Activated CD4-positive, alpha-beta T cell treated with anti-CD3 and anti-CD28 coated beads, Interleukin-2, amount 50 U/mL, for 48 hours (primary cell): ENCODE data around the gene SLC6A7.

Experiments
- DNase-seq, 2 experiments: peaks; one replicate each; pipeline ENCODE4 v3.0.0-alpha.2; 2020

SLC6A7 gene

DNA sequence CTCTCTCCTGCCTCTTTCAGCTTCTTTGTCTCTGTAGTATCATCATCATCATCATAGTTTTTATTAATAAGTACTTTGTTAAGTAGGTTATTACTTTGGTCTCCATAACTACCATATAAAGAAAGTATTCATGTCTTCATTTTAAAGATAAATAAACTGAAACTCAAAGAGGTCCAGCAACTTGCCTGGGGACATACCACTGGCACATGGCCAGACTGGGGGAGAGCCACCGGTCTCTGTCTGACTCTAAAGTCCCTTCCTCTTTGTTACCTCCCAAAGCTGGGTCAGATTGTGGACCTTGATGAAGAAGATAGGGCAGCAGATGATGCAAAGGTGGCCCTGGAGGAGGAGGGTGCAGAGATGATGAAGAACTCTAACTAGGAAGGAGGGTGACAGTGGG is 14.8 kb upstream of the SLC6A7 start:
- DNase-seq: no peak

DNA sequence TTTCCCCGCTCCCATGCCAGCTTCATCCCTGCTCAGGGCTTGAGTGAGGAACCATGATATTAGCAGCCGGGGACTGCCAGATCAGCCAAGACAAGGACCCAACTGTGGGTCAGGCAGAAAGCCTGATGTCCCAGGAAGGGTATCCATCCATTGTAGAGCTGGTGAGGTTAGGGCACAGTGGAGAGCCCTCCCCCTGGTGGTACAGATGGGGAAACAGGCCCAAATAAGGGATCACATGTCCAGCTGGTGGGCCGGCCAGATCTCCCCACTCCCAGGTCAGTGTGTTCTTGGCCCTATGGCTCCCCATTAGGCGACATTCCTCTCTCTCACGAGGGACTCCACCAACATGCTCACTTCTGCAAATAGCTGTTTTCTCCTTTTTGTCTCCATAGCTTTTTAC is 14.3 kb upstream of the SLC6A7 start:
- no peak for DNase-seq

DNA sequence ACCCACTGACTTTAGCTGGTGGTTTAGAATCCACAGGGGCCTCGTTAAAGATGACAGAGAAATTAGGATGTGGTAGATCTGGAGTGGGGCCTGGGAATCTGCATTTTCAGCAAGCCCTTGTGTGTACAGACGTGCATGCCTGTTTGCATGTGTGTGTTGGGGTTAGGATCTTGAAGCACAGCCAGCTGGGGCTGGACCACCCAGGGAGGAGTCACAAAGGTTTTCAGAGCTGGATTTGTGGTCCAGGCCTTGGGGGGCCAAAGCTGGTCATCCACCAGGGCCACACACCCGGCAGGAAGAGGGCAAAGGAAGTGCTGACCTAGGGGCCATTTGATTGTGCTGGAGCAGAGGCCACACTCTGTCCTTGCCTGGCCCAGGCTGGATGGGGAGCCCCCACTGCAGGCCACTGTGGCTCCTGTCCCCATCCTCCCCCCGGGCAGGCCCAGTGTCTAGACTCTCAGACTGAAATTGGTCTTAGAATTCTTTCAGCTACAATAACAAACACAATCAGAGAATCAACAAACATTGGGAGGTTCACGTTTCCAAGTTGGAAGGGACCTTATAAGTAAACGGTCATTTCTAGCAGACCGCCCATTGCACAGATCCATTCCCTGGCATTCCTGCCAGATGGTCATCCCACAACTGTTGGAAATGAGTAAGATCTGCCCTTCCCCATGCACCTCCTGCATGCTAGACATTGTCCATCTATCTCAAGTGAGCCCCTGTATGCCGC is 13.0 kb upstream of the SLC6A7 start:
- DNase-seq: no peak

DNA sequence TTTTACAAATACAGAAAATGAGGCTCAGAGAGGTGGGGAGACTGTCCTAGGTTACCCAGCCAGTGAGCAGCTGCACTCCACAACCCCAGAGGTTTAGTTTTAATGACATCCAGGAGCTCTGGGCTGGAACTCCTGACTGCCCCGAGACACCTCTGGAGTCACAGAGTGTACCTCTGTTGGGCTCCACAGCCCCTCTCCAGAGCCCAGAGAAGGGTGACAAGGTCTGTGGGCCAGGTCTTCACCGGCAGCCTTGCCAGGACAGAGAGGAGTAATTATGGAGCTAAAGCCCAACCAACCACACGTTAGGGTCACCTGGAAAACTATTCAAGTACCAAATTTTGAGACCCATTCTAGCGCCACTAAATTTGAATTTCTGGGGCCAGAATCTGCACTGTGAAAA is 12.1 kb upstream of the SLC6A7 start:
- no peak for DNase-seq

DNA sequence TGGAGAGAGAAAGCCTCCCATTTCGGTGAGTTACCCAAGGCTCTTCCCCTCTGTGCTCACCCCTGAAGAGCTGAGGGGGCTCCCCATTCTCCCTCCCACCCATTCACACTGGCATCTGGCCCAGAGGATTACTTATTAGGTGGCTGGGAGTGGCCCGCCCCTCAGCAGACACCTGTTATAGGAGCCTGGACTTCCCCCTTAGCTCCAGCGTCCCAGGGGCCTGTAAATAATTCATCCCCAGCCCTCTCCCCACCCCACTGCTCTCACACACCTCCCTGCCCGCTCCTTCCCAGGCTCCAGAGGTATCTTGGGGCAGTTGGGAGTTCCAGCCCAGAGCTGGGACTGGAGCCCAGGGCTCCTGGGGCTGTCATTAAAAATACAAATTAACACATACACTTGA is 11.6 kb upstream of the SLC6A7 start:
- no peak for DNase-seq

DNA sequence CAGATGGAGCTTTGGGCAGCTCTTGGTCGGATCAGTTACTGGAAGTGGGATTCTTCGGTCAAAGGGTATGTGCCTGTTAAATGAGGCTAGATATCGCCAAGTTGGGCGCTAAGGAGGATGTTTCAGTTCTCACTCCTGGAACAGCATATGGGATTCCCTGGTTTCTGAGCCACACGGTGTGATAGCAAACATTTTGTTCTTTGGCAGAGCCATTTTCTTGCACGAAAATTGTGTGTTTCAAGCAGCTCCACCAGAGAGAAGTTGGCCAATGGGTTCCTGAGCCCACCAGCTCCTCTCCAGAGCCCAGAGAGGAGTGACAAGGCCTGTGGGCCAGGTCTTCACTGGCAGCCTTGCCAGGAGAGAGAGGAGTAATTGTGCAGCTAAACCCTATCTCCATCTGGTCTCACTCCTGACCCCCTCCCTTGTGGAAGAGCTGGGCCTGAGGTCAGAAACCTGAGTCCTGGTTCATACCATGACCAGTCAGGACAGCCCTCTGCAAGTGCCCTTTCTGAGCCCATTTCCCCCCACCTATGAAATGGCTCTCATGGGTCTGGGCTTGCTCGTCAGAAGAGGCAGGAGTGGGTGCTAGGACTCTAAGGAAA is 10.7 kb upstream of the SLC6A7 start:
- no peak for DNase-seq

DNA sequence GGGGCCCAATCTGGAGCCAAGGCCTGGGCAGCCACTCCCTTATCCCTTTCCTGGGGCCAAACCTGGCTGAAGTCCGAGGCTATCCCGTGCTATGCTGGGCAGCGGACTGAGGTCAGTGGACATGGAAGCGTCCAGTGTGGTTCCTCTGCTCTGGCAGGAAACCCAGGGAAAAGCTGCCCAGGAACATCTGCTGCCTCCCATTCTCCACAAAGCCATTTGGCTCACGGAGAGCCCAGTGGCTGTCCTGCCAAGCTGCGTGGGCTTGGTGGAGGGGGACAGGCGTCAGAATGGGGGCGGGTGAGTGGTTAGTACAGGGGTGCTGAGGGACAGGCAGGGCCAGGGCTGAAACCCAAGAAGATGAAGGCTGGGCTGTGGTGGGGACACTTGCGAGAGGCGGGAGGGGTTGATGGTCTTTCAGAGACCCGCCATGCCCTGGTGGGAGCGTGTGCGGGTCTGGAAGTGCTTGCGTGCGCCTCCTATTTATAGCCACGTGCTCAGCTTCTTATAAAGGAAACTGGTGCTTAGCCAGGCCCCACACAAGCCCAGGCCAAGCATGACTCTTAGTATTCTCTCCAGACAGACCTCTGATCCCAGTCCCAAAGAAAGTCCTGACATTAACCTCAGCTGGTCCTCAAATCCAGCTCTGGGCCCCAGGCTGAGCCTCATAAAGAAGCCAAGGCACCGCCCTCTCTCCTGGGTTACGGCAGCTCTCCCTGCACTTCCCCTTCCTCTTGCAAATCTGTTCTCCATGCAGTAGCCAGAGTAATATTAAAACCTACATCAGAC is 9.4 kb upstream of the SLC6A7 start:
- no peak for DNase-seq

DNA sequence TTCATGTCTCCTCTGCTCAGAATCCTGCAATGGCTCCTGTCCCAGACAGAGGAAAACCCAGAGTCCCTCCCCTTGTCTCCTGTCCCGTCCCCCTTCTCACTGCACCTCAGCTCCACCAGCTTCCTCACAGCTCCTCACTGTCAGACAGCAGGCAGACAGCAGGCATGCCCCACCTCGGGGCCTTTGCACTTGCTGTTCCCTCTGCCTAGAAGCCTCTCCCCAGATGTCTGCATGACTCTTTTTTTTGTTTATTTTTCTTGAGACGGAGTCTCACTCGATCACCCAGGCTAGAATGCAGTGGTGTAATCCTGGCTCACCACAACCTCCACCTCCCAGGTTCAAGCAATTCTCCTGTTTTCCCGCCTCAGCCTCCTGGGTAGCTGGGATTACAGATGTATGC is 8.8 kb upstream of the SLC6A7 start:
- DNase-seq: no peak

DNA sequence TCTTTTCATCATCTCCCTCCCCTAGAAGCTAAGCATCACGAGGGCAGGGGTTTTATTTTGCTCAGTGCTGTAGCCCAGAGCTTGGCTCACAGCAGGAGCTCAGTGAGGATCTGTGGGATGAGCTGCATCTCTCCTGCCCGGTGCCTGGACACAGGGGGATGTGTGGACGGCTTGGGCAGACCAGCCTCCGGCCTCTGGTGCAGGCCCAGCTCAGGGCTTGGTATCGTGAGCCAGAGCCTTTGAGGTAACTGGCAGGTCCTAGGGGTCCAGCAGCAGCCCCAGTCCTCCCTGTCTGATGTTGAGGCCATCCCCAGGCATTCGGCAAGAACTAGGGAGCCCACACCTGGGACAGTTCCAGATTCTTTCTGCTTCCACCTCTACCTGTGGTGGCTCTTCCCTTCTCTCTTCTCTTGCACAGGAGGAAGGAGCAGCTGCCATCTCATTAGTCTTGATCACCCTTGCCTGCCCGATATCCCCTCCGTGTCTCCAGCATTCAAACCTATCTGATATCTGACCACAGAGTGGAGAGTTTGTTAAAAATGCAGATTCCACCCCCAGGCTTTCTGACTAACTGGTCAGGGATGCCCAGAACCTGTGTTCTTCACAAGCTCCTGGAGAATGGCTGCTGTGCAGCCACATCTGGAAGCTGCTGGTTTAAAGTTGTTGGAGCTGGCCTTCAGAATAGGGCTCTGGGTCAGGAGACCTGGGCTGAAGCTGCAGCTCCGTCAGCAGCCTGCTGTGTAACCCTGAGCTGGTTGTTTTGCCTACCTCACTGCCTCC is 7.9 kb upstream of the SLC6A7 start:
- DNase-seq: no peak

DNA sequence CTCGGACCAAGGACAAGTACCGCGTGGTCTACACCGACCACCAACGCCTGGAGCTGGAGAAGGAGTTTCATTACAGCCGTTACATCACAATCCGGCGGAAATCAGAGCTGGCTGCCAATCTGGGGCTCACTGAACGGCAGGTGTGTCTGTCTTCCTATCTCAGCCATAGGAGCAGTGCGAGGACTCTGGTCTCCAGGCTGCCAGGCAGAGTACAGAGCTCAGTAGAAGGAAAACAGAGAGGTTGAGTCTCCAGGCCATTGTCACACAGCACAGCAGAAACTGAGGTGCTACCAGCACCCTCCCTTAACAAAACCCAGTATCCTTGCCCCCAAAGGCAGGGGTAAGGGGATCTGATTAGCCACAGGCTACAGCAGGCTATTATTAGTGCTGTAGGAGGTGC is 7.1 kb upstream of the SLC6A7 start:
- no peak for DNase-seq

DNA sequence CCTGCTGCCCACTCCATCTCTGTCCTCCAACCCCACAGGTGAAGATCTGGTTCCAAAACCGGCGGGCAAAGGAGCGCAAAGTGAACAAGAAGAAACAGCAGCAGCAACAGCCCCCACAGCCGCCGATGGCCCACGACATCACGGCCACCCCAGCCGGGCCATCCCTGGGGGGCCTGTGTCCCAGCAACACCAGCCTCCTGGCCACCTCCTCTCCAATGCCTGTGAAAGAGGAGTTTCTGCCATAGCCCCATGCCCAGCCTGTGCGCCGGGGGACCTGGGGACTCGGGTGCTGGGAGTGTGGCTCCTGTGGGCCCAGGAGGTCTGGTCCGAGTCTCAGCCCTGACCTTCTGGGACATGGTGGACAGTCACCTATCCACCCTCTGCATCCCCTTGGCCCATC is 6.4 kb upstream of the SLC6A7 start:
- no peak for DNase-seq

DNA sequence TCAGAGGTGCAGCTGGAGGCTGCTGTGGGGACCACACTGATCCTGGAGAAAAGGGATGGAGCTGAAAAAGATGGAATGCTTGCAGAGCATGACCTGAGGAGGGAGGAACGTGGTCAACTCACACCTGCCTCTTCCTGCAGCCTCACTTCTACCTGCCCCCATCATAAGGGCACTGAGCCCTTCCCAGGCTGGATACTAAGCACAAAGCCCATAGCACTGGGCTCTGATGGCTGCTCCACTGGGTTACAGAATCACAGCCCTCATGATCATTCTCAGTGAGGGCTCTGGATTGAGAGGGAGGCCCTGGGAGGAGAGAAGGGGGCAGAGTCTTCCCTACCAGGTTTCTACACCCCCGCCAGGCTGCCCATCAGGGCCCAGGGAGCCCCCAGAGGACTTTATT is 5.9 kb upstream of the SLC6A7 start:
- DNase-seq: no peak

DNA sequence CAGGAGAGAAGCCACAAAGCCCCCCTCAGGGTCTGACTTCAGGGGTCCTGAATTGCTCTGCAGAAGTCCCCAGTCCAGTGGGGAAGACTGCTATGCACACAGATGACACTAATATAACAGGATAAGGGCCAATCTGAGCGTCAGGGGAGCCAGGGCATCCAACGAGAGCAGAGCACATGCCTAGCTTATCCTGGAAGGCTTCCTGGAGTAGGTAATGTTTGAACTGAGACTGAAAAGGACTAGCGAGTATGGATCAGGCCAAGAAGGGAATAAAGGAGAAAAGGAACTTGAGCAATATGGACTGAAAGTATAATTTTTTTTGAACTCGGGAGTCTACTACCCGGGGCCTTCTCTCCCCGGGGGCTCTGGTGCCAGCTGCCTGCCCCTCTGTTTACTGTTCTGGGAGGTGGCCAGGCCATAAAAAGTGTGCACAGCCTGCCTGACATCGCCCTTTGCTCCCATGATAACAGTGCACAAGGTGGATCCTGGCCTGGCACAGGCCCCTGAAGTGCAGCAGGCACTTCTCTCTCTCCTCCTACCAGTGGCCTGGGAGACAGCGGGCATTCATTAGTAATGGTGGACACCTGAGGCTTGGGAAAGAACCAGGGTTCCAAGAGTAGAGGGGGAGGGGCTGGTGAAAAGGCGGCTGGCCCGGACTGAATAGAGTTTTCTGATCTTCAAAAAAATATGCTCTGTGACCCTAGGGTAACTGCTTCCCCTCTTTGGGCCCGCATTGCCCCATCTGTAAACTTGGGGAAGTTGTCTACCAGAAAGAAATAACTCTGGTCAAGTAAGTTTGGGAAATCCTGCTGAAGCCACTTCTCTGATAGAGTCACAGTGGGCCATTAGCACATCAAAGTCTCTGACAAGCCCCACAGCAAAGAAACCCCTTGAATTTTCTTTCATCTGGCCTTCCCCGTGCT is 4.6 kb upstream of the SLC6A7 start:
- DNase-seq: no peak

DNA sequence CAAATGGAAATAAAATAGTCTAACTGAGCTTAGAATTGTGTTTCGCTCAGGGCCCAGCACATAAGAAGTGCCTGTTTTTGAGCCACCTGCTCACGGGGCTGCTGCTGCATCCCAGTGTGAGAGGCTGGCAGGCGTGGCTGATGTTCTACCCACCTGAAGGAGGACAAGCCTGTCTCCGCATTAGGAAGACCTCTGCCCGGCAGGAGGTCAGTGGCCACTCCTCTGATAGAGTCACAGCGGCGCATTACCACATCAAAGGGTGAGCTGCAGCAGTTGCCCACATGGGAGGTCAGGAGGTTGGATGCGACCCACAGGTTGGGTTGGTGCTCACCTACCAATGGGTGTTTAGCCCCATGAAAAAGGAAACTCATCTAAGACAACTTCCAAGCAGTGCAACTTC is 3.7 kb upstream of the SLC6A7 start:
- no peak for DNase-seq

DNA sequence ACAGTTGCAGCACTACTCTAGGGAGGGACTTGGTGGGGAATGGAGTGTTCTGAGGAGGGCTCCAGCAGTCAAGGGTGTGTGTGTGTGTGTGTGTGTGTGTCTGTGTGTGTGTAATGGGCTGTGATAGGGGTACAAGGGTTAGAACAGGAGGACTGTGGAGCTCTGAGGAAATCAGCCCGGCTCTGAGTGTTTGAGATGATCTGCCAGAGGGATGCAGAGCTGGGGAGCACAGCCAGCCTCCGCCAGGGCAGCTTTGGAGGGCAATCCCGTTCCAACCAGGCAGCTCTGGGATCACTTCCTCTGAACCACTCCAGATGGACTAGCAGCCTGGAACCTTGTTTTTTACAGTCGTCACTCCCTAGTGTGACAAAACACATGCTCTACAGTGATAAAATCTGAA is 3.0 kb upstream of the SLC6A7 start:
- DNase-seq: no peak

DNA sequence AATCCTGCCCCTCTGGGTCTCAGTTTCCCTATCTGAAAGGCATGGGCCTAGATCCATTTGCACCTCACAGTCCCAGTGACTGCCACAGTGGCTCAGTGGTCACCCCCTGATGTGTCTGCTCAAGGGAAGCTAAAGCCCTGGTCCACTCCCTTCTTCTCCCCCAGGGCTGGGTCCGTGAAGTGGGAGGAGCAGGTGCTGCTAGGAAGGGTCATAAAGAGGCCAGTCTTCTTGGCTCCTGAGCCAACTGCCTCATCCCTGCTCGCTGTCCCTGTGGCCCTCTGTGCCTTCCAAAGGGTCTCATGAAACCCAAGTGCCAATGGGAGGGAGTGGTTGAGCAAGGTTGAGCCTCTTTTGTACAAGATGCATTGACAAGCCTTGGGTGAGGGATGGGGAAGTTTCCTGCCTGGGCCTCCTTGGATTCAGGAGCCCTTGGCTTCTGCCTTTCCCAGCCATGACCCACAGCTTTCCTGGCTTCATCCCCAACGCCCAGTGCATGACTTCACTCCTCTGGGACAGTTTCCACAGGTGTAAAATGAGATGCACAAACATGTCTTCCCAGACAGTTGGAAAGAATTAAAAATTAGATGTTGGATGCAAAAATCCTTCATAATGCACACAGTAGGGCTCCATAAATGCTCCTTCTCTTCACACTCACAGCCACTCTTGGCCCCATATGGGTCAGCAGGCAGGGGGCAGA is 1.6 kb upstream of the SLC6A7 start:
- DNase-seq: no peak

DNA sequence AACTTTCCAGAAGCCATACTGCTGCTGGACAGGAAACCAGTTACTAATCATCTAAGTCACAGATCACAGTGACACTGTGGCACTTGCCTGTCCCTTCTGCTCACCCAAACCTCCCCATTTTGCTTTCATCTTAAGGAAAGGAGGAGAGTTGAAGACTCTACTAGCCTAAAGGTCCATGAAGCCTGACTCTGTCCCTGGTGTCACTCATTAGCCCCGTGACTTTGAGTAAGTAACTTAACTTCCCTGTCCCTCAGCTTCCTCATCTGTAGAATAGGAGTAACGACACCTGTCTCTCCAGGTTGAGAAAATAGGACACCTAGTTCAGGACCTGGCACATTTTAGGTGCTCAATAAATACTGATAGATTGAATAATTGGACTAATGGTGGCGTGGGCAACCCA is 536 bp upstream of the SLC6A7 start:
- DNase-seq: no peak

DNA sequence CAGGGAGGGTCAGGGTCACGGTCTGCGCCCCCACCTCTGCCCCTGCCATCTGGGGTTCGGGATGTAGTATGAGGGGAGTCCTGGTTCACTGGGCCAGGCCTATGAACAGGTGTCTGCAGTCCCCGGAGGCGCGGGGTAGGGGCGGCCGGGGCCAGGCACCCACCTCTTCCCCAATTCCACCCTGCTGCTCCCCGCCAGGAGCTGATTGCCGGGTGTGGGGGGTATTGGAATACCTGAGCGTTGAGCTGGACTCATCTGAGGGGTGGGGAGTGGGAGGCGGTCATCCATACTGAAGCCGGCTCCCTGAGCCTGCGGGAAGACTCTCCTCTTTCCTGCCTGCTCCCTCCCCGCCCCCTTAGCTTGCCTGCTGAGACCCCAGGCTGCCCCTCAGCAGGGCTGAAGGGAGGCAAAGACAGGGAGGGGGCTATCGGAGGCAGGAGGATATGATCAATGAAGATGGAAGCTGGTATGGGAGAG is 679 bp downstream of the SLC6A7 start:
- no peak for DNase-seq

DNA sequence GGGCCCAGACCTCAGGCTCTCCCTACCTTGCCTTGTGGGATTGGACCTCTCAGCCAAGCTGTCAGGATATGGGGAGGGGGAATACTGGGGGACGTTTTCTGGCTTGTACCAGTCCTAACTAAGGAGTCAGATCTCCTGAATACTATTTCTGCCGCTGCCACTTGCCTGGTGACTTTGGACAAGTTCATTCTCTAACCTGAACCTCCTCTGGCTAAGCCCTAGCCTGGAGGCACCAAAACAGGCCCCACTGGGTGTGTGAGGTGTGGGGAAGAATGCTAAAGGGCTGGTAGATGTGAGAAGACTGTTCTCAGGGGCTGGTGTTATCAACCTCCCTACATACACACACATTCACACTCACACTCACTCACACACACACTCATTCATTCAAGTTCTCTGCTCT is 1.1 kb downstream of the SLC6A7 start:
- DNase-seq: no peak

DNA sequence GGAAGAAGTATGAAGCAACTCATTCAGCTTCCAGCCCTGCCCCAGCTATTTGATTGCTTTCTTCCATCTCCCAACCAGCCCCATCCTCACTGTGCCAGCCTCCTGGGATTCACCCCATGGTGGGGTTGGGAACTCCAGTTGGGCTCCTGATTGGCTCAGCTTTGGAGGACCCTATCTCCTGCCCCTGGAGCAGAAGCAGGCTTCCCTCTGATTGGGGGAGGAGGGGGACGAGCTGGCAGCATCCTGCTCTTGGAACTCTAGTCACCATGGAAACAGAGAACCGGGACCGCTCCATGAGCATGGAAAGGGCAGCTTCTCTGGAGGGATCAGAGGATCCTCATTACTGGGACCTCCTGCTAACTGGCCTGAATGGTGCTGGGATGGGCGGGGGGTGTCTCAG is 2.6 kb downstream of the SLC6A7 start:
- DNase-seq: no peak

DNA sequence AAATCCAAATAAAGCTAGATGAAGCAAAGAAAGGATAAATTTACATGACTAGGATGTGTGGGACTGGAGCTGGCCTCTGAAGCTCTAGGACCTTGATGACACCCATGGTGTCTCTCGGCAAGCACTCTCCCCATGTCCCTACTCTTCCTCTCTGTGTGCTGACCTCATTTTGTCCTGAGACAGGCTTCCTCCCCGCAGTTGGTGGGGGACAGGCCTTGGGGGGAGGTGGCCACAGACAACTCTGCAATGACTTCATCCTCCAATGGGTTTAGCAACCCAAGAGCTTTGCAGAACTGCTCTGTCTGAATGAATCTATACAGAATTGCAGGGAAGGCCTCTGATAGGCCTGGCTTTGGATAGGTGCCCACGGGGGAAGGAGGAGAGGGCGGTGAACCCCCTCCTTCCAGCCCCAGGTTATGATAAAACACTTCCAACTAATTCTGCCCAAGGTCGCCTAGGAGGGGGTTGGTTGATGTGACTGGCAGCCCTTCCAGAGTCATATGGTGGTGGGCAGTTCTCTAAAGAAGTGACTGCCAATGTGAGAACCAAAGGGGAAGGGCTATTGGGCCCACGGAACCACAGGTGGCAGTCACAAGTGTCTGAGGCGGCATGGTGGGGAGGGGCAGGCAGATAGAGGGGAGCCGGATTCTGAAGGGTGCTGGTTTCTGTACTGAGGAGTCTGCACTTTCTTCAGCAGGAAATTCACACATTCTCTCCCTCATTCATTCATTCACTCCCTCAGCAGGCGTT is 6.0 kb downstream of the SLC6A7 start:
- DNase-seq: no peak
